ENCODE data around the gene CHCHD3. TPM values are rescaled to one million over a fixed set of nuclear protein-coding genes. Genes with fewer than 3 reads are reported as not detected.

The CHCHD3 gene
- total and polyA plus RNA-seq, 2 of the 4 experiments (the other 2 are of a cell fraction): 56.9 to 141 TPM

DNA sequence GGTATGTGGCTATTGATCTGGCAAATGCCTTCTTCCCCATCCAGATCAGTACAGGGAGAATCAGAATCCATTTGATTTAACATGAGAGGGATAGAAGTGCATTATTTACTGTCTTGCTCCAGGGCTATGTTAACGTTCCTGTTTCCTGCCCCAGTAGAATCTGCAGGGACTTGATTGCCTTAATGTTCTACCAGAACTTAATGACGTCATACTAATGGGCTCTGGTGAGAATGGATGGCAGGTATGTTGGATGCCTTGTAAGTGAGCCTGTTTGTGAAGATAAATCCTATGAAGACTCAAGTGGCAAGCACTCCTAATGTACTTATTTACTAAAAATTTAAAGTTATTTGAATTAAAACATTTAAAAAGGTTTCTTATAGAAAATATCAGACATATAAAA is 44.5 kb upstream of the CHCHD3 start:
- BruUV-seq (replicated peaks): no TSS peak

More for the DNA sequence above, 44.5 kb upstream of the CHCHD3 start:
- TF ChIP-seq MXI1 (IDR thresholded peaks at IDR 0.05; ENCODE audit: borderline replicate concordance, low read depth, low read length): no peak
- Histone ChIP-seq H3K79me1 (ENCODE audit: low read depth in 1 of 2, low read length in 2 of 2) (no peaks in the 10 kb centered on the region), H3K4me2 (ENCODE audit: low read depth, low read length) (no peak overlapping the region), H4K5ac (ENCODE audit: low read depth, low read length) (no peak overlapping the region), H2BK15ac (ENCODE audit: low read depth, low read length) (no peak overlapping the region), H3K9ac (ENCODE audit: low read depth, low read length) (no peak overlapping the region), H3K56ac (ENCODE audit: extremely low read depth, insufficient read depth, low read length) (no peak overlapping the region), H3K27ac (ENCODE audit: insufficient read depth, low read length) (no peak overlapping the region), H2AK9ac (replicated peaks; ENCODE audit: low read depth, low read length, poor library complexity) (no peak overlapping the region), H2AFZ (replicated peaks; ENCODE audit: low read length, poor library complexity) (no peak overlapping the region), H2BK120ac (ENCODE audit: low read depth, low read length) (no peak overlapping the region), H3K9me1 (ENCODE audit: insufficient read depth, low read length) (no peaks in the 10 kb centered on the region), H4K20me1 (ENCODE audit: insufficient read depth, low read length) (no peaks in the 10 kb centered on the region), H3K36me3 (ENCODE audit: control insufficient read depth, insufficient read depth, low read length) (no peaks in the 10 kb centered on the region), H3K9me3 (ENCODE audit: control insufficient read depth, insufficient read depth, low read length) (no peaks in the 10 kb centered on the region), H4K8ac (ENCODE audit: low read depth in 2 of 2, low read length in 2 of 2) (no peak overlapping the region), H2AK5ac (ENCODE audit: low read depth, low read length) (no peak overlapping the region), H3K14ac (replicated peaks; ENCODE audit: low read depth, low read length) (no peak overlapping the region), H2BK20ac (ENCODE audit: low read depth, low read length) (no peak overlapping the region), H3K18ac (ENCODE audit: low read depth, low read length) (no peak overlapping the region), H3K4me3 (ENCODE audit: insufficient read depth, low read depth, low read length) (no peak overlapping the region), H3K4ac (ENCODE audit: low read depth, low read length) (no peak overlapping the region), H3K27me3 (ENCODE audit: control insufficient read depth, insufficient read depth, low read length) (no peaks in the 10 kb centered on the region), H3K23ac (ENCODE audit: low read depth, low read length) (no peak overlapping the region), H3K4me1 (ENCODE audit: control insufficient read depth, insufficient read depth, low read length) (no peaks in the 10 kb centered on the region), H2BK5ac (ENCODE audit: low read depth, low read length, poor library complexity, severe bottlenecking) (no peak overlapping the region), H4K91ac (ENCODE audit: insufficient read depth, low read depth, low read length) (no peak overlapping the region)
- DNase-seq (no peak), ATAC-seq (ENCODE audit: low read depth) (no peak)
- WGBS, 2 experiments (ENCODE audit: extremely low coverage in 2 of 2, insufficient read length in 1 of 2): no CpG with 5 or more reads among the region's 2 CpGs
- POLR2A ChIA-PET (ENCODE audit: unreplicated experiment): no interaction called here
- intact Hi-C loops (cut with micrococcal nuclease) (no loop called here), in situ Hi-C loops (cut with MboI; ENCODE audit: low sequenced_read_pairs) (no loop called here), dilution Hi-C loops (cut with HindIII; ENCODE audit: low sequenced_read_pairs, unreplicated experiment) (no loop called here)
- CTCF ChIA-PET: no interaction called here
